ENCODE measurements around the gene SIGLEC7. TPM values are rescaled to one million over a fixed set of nuclear protein-coding genes. Genes with fewer than 3 reads are reported as not detected.

The SIGLEC7 gene
- polyA plus RNA-seq, 1 of the 3 experiments (the other 2 are of a cell fraction): not detected

- Histone ChIP-seq H3K9me3 (no peaks in the 10 kb centered on the region), H4K20me1 (ENCODE audit: insufficient read depth) (no peaks in the 10 kb centered on the region), H3K36me3 (replicated peaks in 1 of 2; ENCODE audit: control insufficient read depth in 1 of 2, insufficient read depth in 2 of 2, low read length in 1 of 2) (no peaks in the 10 kb centered on the region), H3F3A (replicated peaks; ENCODE audit: insufficient read depth) (no peaks in the 10 kb centered on the region), H2AFZ (ENCODE audit: low read depth) (no peak overlapping the region), H3K79me2 (ENCODE audit: insufficient read depth) (no peaks in the 10 kb centered on the region), H3K4me2 (no peak overlapping the region), H3K27me3 (ENCODE audit: insufficient read depth) (peaks cover 52% of the 10 kb centered on the region), H3K27ac (ENCODE audit: low read depth in 2 of 2, low read length in 1 of 2) (no peak overlapping the region), H3K9ac (no peak overlapping the region), H3K4me1 (ENCODE audit: control insufficient read depth in 1 of 2, insufficient read depth in 2 of 2, low read depth in 1 of 2, low read length in 1 of 2) (no peaks in the 10 kb centered on the region), H3K9me2 (no peaks in the 10 kb centered on the region), H3K4me3 (ENCODE audit: low read depth in 2 of 2, low read length in 1 of 2) (no peak overlapping the region)
- CTCF ChIA-PET: no interaction called here
- POLR2A ChIA-PET: no interaction called here
- TF ChIP-seq MEF2A (IDR thresholded peaks at IDR 0.05; ENCODE audit: borderline replicate concordance, low read depth) (no peak), TCF12 (IDR thresholded peaks at IDR 0.05) (no peak), CTCF (IDR thresholded peaks at IDR 0.05) (no peak), JUND (IDR thresholded peaks at IDR 0.05) (no peak), SMC3 (IDR thresholded peaks at IDR 0.05; ENCODE audit: low read depth, low read length) (no peak), EP300 (IDR thresholded peaks at IDR 0.05; ENCODE audit: borderline replicate concordance in 1 of 2, low read depth in 1 of 2, low read length in 1 of 2) (no peak), USF1 (IDR thresholded peaks at IDR 0.05; ENCODE audit: borderline replicate concordance, low read depth) (no peak), POLR2AphosphoS5 (IDR thresholded peaks at IDR 0.05; ENCODE audit: low read depth, low read length) (no peak), SIN3A (IDR thresholded peaks at IDR 0.05; ENCODE audit: borderline replicate concordance, low read depth, low read length) (no peak), IRF3 (IDR thresholded peaks at IDR 0.05; ENCODE audit: low read depth, low read length) (no peak), MXI1 (IDR thresholded peaks at IDR 0.05; ENCODE audit: low read depth, low read length) (no peak), RFX5 (IDR thresholded peaks at IDR 0.05; ENCODE audit: low read length) (no peak), USF2 (IDR thresholded peaks at IDR 0.05; ENCODE audit: borderline replicate concordance, low read depth, low read length) (no peak), RXRA (IDR thresholded peaks at IDR 0.05; ENCODE audit: borderline replicate concordance, low read depth) (no peak), MAX (IDR thresholded peaks at IDR 0.05; ENCODE audit: low read depth) (no peak), CHD2 (IDR thresholded peaks at IDR 0.05; ENCODE audit: low read length, partially characterized antibody) (no peak), ZBTB33 (IDR thresholded peaks at IDR 0.05; ENCODE audit: borderline replicate concordance, low read depth) (no peak), FOXM1 (IDR thresholded peaks at IDR 0.05; ENCODE audit: low read depth) (no peak), RCOR1 (IDR thresholded peaks at IDR 0.05; ENCODE audit: low read length) (no peak)
- 14% methylated on average over 14 of the region's 25 CpGs for WGBS (ENCODE audit: low lambda C conversion rate)
- DNase-seq: no peak
Measured at GRCh38 chr19:51185069-51185867, 43.2 kb downstream of the SIGLEC7 start.

All from SK-N-SH (cell line).